Natural killer cell treated with Interleukin-12 subunit alpha and Interleukin-12 subunit beta and Interleukin-15 and Interleukin-18, amount 100 ng/mL, for 72 hours (primary cell): ENCODE results near the gene SEMA3E. TPM values are rescaled to one million over a fixed set of nuclear protein-coding genes. Genes with fewer than 3 reads are reported as not detected.
"Not testable (repeated sequence)": the region's sequence is repeated elsewhere in the genome, so short reads cannot be mapped to it uniquely, and the experiment has no call there.

ENCODE experiments used
- ATAC-seq, 2 donors: fragments of 150-1000 bp; cut with Tn5 transposase in 1 of 2; sonication (Bioruptor Pico), chemical (Tn5 transposase) in 1 of 2; 2 replicates each; pipeline ENCODE4 v1.10.0; 2021
- DNase-seq: peaks from one replicate; pipeline ENCODE4 v3.0.0; 2022; ENCODE audit warnings: low spot score
- H3K27ac Mint-ChIP-seq, 2 donors: 1 replicate in 1 of 2; 2 replicates in 1 of 2; pipeline ENCODE4 v1.8.0; 2022; ENCODE audit warnings: mixed read lengths in 2 of 2, mild to moderate bottlenecking in 1 of 2, moderate library complexity in 1 of 2
- H3K27me3 Mint-ChIP-seq, 2 donors: 1 replicate in 1 of 2; 2 replicates in 1 of 2; pipeline ENCODE4 v1.8.0; 2022; ENCODE audit warnings: mixed read lengths in 2 of 2
- H3K36me3 Mint-ChIP-seq: one replicate; pipeline ENCODE4 v1.8.0; 2022; ENCODE audit warnings: mixed read lengths
- H3K4me1 Mint-ChIP-seq, 2 donors: 1 replicate in 1 of 2; 2 replicates in 1 of 2; pipeline ENCODE4 v1.8.0; 2022; ENCODE audit warnings: low read depth in 2 of 2, mixed read lengths in 2 of 2, mild to moderate bottlenecking in 1 of 2
- H3K4me3 Mint-ChIP-seq: one replicate; pipeline ENCODE4 v1.8.0; 2022; ENCODE audit warnings: mixed read lengths
- H3K9me3 Mint-ChIP-seq: 2 replicates; pipeline ENCODE4 v1.8.0; 2022; ENCODE audit warnings: mixed read lengths
- total RNA-seq, 2 donors: library from RNA; stranded (reverse); gene quantifications; one replicate each; pipeline ENCODE4 v1.2.3, GENCODE V29; 2022

The SEMA3E gene
- total RNA-seq, 2 donors from 2014 or later, result not detected

DNA sequence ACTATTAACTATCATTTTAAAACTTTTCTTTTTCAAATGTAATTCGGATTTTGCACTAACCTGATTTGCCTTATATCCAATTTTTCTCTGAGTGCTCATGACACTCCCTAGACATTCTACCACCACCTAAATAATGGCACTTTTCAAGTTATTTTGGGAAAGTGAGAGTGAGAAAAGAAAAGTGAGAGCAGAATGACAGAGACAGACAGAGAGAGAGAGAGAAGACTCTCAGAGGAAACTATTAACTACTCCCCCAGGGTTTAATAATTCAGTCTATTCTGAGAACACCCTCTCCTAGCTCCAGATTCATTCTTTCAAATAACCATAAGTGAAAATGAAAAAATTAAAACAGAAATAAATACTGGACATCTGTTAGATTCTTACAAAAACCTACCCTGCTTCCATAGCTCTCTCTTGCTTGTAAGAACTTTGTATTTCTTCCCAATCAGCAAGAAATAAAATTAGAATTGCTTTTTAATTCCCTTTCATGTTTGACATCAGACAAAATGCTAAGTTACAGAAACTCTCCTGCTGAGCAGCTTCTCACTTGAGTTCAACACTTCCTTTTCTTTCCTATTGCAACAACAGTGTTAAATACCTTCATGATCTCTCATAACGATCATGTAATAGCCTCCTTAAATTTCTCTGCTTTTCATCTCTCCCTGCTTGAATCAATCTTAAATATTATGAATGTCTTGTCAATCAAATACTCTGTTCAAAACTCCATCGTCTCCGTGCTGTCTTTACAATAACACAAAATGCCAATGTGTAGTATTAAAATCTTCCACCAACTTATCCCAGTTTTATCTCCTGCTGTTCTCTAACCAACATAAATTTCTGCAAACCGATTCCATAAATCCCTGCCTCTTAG is 191.7 kb downstream of the SEMA3E start:
- no peak for DNase-seq
- no peak overlapping the region for H3K4me3 Mint-ChIP-seq
- no peaks in the 10 kb centered on the region for H3K27me3 Mint-ChIP-seq
- peaks cover 12% of the 10 kb centered on the region for H3K9me3 Mint-ChIP-seq
- ATAC-seq, result no peak
- H3K4me1 Mint-ChIP-seq, result no peaks in the 10 kb centered on the region
- H3K36me3 Mint-ChIP-seq, result no peaks in the 10 kb centered on the region
- no peak overlapping the region for H3K27ac Mint-ChIP-seq

DNA sequence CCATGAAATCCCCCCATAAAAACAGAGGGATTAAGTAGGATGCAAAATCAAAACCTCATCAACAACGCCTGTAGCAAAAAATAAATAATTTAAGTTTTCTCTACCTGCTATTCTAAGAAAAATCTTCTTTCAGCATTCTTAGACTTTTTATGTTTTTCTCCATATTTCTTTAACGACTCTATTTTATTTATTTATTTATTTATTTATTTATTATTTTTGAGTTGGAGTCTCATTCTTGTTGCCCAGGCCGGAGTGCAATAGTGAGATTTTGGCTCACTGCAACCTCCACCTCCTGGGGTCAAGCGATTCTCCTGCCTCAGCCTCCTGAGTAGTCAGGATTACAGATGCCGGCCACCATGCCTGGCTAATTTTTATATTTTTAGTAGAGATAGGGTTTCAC is 192.5 kb downstream of the SEMA3E start:
- Mint-ChIP-seq H3K27ac (no peak overlapping the region), H3K36me3 (no peaks in the 10 kb centered on the region), H3K4me3 (no peak overlapping the region), H3K9me3 (peaks cover 12% of the 10 kb centered on the region), H3K27me3 (no peaks in the 10 kb centered on the region), H3K4me1 (no peaks in the 10 kb centered on the region)
- DNase-seq, result no peak
- no peak for ATAC-seq

DNA sequence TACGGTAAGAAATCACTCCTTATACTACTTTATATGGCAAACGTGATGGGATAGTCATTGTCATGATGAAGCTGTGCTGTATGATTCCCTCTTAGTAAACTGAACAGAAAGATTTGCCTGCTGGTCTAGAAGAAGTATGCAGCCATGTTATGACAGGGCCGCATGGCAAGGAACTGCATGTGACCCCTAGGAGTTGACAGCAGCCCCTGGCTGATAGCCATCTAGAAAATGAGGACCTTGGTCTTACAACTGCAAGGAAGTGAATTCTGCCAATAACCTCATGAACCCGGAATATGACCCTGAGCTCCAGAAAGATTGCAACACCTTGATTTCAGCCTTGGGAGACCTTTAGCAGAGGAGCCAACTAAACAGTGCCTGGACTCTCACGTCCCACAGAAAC is 193.3 kb downstream of the SEMA3E start:
- peaks cover 9% of the 10 kb centered on the region for H3K9me3 Mint-ChIP-seq
- H3K27ac Mint-ChIP-seq, result no peak overlapping the region
- no peaks in the 10 kb centered on the region for H3K27me3 Mint-ChIP-seq
- ATAC-seq (no peak), DNase-seq (no peak)
- H3K4me3 Mint-ChIP-seq, result no peak overlapping the region
- no peaks in the 10 kb centered on the region for H3K4me1 Mint-ChIP-seq
- no peaks in the 10 kb centered on the region for H3K36me3 Mint-ChIP-seq

DNA sequence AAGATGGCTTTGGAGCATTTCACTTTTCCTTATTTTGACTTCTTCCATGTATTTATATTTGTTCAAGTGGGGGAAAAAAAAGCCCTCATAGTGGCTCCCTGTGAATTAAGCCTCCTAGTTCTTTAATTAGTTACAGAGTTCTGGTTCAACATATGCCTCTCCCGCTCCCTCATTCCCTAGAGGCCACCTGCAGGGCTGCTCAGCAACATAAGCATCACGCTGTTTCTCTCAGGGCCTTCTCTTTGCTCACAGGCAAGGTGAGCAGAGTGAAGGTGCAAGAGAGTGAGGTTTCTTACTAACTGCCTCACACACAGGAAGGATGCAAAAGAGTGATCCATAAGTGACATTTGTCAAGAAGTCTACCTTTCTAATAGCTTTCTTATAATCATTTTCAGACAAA is 196.7 kb downstream of the SEMA3E start:
- no peak overlapping the region for H3K4me3 Mint-ChIP-seq
- peaks cover 7% of the 10 kb centered on the region for H3K36me3 Mint-ChIP-seq
- H3K27ac Mint-ChIP-seq, result no peak overlapping the region
- DNase-seq (no peak), ATAC-seq (no peak)
- H3K4me1 Mint-ChIP-seq, result no peaks in the 10 kb centered on the region
- H3K27me3 Mint-ChIP-seq, result no peaks in the 10 kb centered on the region
- H3K9me3 Mint-ChIP-seq, result peaks cover 12% of the 10 kb centered on the region

DNA sequence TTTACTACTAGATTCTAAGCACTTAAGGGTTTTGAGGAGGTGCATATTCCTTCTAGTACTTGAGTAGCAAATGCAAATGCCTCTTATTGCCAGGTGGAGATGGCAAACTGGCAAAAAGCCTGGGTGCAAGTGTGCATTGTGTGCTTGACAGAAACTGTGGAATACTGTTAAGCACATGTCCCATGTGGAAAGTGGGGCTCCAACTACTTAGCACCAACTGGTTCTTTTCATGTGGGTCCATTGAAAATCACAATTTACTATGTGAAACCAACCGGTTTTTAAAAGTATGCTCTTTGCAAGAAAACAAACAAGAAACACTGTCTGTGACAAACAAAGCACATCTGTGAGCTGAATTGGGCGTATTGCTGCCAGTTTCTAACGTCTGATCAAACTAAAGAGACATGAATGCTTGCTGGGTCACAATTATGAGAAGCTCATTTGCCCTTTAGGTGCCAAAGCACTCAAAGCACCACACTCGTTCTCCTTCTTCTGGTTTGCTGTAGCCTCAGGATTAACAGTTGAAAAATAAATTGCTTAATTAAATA is 197.4 kb downstream of the SEMA3E start:
- Mint-ChIP-seq H3K36me3 (peaks cover 7% of the 10 kb centered on the region), H3K9me3 (peaks cover 12% of the 10 kb centered on the region), H3K4me1 (no peaks in the 10 kb centered on the region), H3K4me3 (no peak overlapping the region), H3K27ac (no peak overlapping the region), H3K27me3 (no peaks in the 10 kb centered on the region)
- no peak for ATAC-seq
- DNase-seq, result no peak

DNA sequence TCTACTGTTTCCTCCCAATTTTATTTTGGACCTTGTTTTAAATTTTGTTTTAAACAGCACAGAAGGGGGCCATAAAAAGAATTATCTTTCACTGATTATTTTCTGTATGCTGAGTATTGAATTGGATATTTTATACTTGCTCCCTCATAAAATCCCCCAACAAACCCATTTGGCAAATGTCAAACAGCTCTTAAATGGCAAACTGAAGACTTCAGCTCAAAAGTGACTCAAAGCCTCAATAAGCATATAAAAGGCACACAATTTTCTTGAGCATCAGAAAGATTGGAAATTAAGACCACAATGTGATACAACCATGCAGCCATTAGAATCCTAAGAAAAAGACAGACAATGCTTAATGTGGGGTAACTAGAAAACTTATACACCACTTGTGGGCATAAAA is 199.2 kb downstream of the SEMA3E start:
- no peaks in the 10 kb centered on the region for H3K27me3 Mint-ChIP-seq
- H3K36me3 Mint-ChIP-seq, result peaks cover 7% of the 10 kb centered on the region
- no peak for DNase-seq
- H3K4me1 Mint-ChIP-seq, result no peaks in the 10 kb centered on the region
- no peak overlapping the region for H3K4me3 Mint-ChIP-seq
- H3K27ac Mint-ChIP-seq, result no peak overlapping the region
- H3K9me3 Mint-ChIP-seq, result peaks cover 12% of the 10 kb centered on the region
- ATAC-seq, result no peak

DNA sequence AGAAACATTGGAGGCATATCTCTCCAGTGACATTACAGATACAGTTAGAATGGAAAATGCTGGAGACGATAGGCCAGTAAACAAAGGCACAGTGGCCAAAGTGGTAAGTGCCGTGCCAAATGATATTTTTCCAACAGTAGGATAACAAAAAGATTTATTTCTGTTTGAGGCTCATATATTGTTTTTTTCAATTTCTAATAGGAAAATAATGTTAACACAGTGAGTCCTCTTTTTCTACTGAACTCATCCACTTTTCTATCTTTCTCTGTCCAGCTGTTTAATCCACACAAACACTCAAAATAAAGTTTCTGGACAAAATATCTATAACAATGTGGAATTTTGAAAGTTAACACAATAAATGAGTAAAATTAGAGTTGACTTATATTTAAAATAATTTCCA is 201.3 kb downstream of the SEMA3E start:
- Mint-ChIP-seq H3K9me3 (peaks cover 24% of the 10 kb centered on the region), H3K4me1 (no peaks in the 10 kb centered on the region), H3K36me3 (peaks cover 22% of the 10 kb centered on the region), H3K27ac (no peak overlapping the region), H3K27me3 (no peaks in the 10 kb centered on the region), H3K4me3 (no peak overlapping the region)
- ATAC-seq (no peak), DNase-seq (no peak)

DNA sequence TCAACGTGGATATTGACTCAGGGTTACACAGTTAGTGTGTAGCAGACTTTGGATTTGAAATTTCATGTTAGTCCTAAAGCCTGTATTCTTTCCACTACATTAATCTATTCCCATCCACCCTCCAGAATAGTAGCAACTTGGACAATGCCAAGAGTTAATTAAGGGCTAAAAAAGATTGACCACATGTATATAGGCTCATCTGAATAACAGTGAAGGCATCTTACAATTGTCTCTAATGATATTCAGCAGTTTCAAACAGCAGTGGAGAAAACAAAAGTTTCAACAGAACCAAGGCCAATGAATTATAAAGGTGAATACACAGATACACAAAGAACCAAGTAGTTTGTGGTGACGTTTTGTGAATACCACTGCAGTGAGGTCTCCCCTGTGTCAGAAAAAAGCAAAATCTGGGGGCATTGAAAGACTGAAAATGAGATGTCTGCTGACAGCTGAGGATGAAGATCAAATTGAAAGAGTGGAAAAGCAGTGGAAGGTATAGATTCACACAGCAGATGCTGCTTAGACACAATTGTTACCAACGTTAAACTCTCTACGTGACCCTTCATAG is 202.8 kb downstream of the SEMA3E start:
- H3K27ac Mint-ChIP-seq, result no peak overlapping the region
- peaks cover 25% of the 10 kb centered on the region for H3K36me3 Mint-ChIP-seq
- no peaks in the 10 kb centered on the region for H3K4me1 Mint-ChIP-seq
- no peak overlapping the region for H3K4me3 Mint-ChIP-seq
- no peaks in the 10 kb centered on the region for H3K27me3 Mint-ChIP-seq
- ATAC-seq (no peak), DNase-seq (no peak)
- H3K9me3 Mint-ChIP-seq, result peaks cover 24% of the 10 kb centered on the region

DNA sequence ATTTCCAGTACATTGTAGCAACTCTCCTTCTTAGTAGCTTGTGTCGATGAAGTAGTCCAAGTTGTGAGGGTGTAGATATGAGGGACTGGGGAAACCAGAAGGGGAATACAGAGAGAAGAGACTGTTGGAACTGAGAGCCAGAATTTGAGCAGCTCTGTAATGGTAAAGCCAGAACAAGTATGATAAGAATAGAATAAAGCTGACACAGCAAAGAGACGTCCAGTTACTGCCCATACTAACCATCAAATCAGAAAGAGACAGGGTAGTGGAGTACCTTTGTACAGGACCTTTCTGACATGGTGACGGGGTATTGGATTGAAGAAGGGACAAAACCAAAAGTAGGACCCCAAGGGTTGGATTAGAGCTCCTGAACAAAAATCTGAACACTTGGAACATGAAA is 206.0 kb downstream of the SEMA3E start:
- Mint-ChIP-seq H3K4me3 (no peak overlapping the region), H3K4me1 (no peaks in the 10 kb centered on the region), H3K9me3 (peaks cover 19% of the 10 kb centered on the region), H3K36me3 (peaks cover 18% of the 10 kb centered on the region), H3K27me3 (no peaks in the 10 kb centered on the region), H3K27ac (no peak overlapping the region)
- DNase-seq (no peak), ATAC-seq (no peak)

DNA sequence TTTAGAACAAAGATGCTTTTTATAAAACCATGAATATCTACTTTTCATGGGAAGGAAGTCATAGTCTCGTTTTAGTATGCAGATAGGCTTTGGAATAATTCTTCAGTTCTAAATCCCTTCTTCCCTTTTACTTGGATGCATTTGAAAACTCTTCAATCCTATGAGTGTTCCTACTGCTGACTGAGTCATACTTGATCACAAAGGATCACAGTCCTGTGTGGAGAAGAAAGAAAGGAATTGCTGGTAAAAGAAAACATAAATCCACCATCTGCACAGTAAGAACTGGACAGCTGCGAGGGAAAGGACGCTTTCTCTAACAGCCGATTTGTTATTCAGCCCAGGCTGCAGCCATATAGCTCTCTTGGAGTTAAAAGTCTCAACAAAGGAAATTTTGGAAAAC is 209.9 kb downstream of the SEMA3E start:
- ATAC-seq, result no peak
- no peaks in the 10 kb centered on the region for H3K4me1 Mint-ChIP-seq
- H3K4me3 Mint-ChIP-seq, result no peak overlapping the region
- peaks cover 11% of the 10 kb centered on the region for H3K36me3 Mint-ChIP-seq
- H3K27me3 Mint-ChIP-seq, result no peaks in the 10 kb centered on the region
- peaks cover 14% of the 10 kb centered on the region for H3K9me3 Mint-ChIP-seq
- no peak overlapping the region for H3K27ac Mint-ChIP-seq
- DNase-seq, result no peak

DNA sequence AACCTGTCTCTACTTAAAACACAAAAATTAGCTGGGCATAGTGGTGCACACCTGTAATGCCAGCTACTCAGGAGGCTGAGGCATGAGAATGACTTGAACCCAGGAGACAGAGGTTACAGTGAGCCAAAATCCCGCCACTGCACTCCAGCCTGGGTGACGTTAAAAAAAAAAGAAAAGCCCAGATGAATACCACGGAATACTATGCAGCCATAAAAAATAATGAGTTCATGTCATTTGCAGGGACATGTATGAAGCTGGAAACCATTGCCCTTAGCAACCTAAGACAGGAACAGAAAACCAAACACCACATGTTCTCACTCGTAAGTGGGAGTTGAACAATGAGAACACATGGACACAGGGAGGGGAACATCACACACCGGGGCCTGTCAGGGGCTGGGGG is 218.7 kb downstream of the SEMA3E start:
- not testable (repeated sequence) for H3K4me3 Mint-ChIP-seq, H3K27ac Mint-ChIP-seq, ATAC-seq, H3K4me1 Mint-ChIP-seq, H3K9me3 Mint-ChIP-seq, H3K36me3 Mint-ChIP-seq, DNase-seq, H3K27me3 Mint-ChIP-seq

DNA sequence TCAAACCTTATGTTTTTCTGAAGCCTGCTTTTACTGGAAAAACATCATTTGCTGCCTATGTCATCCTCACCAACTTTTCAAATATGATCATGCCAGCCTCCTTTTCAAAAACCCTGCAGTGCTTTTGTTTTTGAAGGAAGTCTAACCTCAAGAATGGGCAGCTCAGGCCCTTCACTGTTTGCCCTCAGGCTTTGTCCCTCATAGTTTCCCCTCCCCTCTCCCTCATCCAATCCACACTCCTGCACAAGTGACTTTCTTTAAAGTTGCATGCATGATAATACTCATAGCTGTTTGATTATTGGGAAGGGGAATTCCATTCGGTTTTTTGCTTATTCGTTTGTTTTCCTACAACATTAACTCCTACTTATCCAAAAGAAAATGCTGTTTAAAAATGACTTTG is 219.4 kb downstream of the SEMA3E start:
- H3K36me3 Mint-ChIP-seq, result peaks cover 4% of the 10 kb centered on the region

DNA sequence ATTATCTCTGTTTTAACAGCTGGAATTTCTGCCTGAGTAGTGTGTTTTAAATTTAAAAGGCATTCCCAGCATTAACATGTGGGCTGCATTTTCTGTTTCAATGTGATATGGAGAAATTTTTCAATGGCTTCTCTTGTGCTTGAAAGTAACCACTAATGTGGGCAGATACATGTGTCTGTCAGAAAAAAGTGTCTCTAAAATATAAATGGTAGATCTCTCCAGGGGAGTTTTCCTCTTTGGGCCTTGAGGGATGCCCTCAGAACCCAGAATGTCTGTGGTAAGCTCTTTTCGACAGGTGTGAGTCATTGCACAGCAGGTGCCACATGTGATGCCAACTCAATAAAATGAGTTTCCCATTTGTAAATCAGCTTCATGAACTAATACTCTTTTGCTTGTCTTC is 221.1 kb downstream of the SEMA3E start:
- Mint-ChIP-seq H3K36me3 (peaks cover 4% of the 10 kb centered on the region), H3K4me3 (no peak overlapping the region), H3K27me3 (no peaks in the 10 kb centered on the region), H3K27ac (no peak overlapping the region), H3K4me1 (no peaks in the 10 kb centered on the region), H3K9me3 (peaks cover 3% of the 10 kb centered on the region)
- ATAC-seq (no peak), DNase-seq (no peak)

More for the DNA sequence above, 219.4 kb downstream of the SEMA3E start:
- peaks cover 3% of the 10 kb centered on the region for H3K9me3 Mint-ChIP-seq
- no peak overlapping the region for H3K4me3 Mint-ChIP-seq
- H3K27ac Mint-ChIP-seq, result no peak overlapping the region
- ATAC-seq (no peak), DNase-seq (no peak)
- H3K4me1 Mint-ChIP-seq, result no peaks in the 10 kb centered on the region
- no peaks in the 10 kb centered on the region for H3K27me3 Mint-ChIP-seq

DNA sequence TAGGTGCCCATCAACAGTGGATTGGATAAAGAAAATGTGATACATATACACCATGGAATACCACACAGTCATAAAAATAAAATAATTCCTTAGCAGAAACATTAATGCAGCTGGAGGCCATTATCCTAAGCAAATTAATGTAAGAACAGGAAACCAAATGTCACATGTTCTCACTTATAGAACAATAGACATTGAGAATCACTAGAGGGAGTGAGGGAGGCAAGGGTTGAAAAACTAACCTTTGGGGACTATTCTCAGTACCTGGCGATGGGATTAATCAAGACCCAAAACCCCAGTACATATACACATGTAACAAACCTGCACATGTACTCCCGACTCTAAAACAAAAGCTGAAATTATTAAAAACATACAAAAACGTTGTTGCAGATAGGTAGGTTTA is 222.6 kb downstream of the SEMA3E start:
- no peak for ATAC-seq

More for the DNA sequence above, 222.6 kb downstream of the SEMA3E start:
- Mint-ChIP-seq H3K27me3 (no peaks in the 10 kb centered on the region), H3K36me3 (peaks cover 4% of the 10 kb centered on the region), H3K4me1 (no peaks in the 10 kb centered on the region), H3K9me3 (peaks cover 7% of the 10 kb centered on the region), H3K27ac (no peak overlapping the region), H3K4me3 (no peak overlapping the region)
- no peak for DNase-seq
